HG03196 (cell line): ENCODE results near the gene KCNK3.
"Not testable (repeated sequence)": the region's sequence is repeated elsewhere in the genome, so short reads cannot be mapped to it uniquely, and the experiment has no call there.

Experiments
- ATAC-seq: cut with Tn5 transposase; IDR thresholded peaks from one replicate; pipeline ENCODE4 v1.9.1; 2021; ENCODE audit not compliant: unreplicated experiment

Gene KCNK3

GRCh38 chr2:26692279-26692896, at the start of gene KCNK3:
Gene KCNK3 (plus strand): TSS chr2:26692722. CDS start chr2:26692876, 154 bp downstream.
- ATAC-seq = no peak

GRCh38 chr2:26644188-26644835, 48.2 kb upstream of the KCNK3 start:
- no peak for ATAC-seq

DNA sequence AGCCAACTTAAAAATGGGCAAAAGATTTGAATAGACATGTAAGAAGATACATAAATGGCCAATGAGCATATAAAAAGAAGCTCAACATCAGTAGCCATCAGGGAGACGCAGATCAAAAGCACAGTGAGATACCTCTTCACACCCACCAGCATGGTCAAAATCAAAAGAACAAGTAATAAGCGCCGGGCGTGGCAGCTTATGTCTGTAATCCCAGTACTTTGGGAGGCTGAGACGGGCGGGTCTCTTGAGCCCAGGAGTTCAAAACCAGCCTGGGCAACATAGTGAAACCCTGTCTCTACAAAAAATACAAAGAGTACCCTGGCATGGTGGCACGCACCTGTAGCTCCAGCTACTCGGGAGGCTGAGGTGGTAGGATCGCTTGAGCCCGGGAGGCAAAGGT, 46.8 kb upstream of the KCNK3 start:
- no peak for ATAC-seq

GRCh38 chr2:26646986-26647672, 45.4 kb upstream of the KCNK3 start:
- no peak for ATAC-seq

- ATAC-seq = no peak
Measured at GRCh38 chr2:26647981-26648380, 44.5 kb upstream of the KCNK3 start.

- ATAC-seq = no peak
Measured at GRCh38 chr2:26648516-26648915, 44.0 kb upstream of the KCNK3 start.

DNA sequence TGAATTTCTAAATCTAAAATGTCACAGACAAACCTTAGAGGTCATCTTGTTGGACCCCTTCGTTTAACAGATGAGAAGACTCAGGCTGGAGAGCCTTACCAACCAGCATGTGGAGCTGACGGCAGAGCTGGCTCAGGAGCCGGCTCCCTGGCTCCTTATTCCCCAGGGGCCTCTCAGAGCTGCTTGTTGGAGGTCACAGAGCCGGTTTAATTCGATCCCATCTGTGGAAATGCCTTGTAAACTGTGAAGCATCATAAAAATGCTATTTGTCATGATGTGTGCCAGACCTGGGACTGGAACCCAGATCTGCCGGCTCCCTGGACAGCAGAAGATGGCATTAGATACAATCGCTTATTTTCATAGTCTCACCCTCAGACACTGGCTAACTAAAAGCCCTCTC, 43.2 kb upstream of the KCNK3 start:
- no peak for ATAC-seq

DNA sequence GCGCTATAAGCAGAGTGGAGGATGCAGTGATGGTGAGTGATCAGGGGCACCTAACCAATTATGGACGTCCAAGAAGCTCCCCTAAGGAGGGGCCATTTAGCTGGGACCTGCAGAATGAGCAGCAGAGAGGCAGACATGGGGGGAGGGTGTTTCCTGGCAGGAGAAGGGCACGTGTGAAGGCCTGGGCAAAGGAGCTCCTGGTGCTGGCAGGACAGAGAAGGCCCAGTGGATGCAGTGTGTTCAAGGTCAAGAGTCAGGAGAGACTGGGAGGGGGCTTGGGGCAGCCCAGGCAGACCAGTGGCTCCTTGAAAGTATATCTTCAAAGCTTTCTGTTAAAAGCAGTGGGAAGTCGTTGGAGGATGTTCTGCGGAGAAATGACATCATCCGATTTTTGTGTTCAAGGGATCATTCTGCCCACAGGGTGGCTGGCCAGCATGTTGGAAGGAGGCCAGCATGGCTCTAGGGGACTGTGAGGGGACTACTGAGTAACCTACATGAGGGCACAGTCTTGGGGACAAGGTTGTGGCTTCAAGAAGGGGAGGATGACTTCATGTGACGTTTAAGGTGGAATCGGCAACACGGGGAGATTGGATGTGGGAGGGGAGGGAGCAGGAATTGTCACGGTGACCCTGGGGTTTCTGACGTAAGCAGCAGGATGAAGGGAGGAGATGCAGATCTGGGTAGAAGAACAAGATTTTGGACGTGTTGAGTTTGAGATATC, 42.4 kb upstream of the KCNK3 start:
- ATAC-seq = no peak

DNA sequence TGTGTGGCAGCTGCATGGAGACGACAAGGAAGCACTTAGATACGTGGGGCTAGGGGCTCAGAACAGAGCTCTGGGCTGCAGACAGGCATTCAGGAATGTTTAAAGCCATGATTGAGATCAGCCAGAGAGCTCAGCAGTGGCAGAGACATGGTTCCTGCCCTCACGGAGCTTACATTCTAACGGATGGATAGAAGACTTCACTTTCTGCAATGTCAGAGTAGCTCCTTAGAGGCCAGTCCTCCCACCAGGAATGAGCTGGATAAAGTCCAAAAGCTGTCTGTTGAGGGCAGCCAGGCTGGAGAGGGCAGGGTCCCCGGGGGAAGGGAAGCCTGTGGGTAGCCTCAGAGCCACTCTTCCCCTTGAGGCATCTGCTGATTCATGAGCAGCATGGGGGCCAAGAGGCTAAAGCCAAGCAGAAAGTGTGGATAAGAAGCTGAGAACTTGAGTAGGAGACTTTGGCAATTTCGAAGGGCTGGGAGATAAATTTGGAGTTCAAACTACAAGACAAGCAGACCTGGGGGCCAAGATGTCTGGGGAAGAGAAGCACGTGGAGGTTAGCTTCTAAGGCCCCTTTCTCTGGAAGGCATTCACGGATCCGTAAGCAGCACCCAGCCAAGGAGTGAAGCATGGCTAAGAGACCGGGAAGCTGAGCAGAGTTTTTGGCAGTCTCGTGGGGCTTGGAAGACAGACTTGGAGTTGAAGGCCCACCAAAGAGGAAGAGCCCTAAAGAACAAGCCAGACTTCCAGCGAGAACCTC, 41.6 kb upstream of the KCNK3 start:
- no peak for ATAC-seq

DNA sequence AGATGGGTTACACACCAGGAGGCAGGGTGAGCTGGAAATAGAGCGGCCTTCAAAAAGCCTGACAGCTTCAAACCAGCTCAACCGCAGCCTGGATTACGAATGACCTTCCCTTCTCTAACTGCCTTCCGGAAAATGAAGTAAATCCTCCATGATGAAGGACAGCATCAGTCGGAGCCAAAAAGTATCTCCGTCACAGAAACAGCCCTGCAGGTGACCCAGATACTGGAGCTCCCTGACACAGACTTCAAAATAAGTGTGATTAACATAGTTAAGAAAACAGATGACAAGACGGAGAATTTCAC, 41.1 kb upstream of the KCNK3 start:
- ATAC-seq = no peak

DNA sequence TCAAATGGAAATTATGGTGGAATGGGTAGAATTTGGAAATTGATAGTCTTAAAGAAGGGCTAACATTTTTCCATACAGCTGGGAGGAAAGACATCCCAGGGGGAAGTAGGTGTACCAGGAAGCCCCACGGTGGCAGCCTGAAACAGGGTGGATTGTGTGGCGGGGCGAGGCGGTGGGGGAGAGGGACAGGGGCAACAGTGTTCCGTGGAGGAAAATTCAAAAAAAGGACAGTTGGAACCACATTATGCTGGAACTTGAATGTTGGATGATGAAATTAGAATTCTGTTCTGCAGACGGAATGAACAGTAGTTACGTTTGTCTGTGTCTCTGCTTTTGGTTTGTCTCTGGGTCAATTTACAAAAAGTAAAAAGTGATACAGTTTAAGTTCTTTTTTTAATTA, 40.7 kb upstream of the KCNK3 start:
- no peak for ATAC-seq

DNA sequence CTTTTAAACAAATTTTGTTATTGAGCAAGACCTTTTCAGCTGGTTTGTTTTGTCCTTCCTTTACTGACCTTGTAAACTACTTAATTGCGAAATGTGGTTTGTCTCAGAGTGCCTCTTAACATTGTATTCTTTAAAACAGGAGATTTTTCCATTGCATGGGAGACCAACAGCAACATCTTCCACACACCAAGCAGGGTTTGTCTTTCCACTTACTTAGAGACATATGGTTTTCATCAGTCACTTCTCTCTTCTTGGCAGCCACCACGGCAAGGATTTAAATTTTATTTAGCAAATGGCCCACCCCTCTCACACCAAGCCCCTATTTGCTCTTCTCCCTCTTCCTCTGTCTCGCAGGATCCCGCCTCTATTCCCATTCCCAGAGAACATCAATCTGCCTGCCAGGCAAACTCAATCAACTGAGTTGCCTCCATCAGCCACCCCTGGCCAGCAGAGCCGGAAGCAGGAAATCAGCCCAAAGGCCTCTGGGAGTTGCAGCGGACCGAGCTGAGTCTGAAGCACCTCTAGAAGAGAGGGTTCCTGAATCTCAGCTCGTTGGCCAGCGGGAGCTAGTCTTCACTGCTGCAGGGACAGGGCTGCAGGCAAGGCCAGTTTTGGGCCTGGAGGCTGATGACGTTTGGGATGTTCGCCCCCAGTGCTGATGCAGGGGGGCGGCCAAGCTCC, 40.0 kb upstream of the KCNK3 start:
- ATAC-seq = no peak

- ATAC-seq = no peak
Measured at GRCh38 chr2:26653207-26654060, 39.1 kb upstream of the KCNK3 start.

- ATAC-seq = no peak
Measured at GRCh38 chr2:26654061-26654340, 38.5 kb upstream of the KCNK3 start.

DNA sequence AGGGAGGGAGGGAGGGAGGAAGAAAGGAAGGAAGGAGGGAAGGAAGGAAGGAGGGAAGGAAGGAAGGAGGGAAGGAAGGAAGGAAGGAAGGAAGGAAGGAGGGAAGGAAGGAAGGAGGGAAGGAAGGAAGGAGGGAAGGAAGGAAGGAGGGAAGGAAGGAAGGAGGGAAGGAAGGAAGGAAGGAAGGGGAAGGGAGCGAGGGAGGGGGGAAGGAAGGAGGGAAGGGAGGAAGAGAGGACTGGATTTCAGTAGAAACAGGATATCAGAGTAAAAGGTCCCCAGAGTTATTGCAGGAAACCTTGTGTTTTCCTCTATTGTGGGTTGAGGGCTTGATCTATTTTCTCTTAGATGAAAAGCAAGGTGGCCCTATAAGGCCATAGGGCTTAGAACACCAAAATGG, 37.4 kb upstream of the KCNK3 start:
- ATAC-seq = not testable (repeated sequence)

GRCh38 chr2:26655611-26656195, 36.8 kb upstream of the KCNK3 start:
- ATAC-seq = no peak

GRCh38 chr2:26657265-26657664, 35.3 kb upstream of the KCNK3 start:
- no peak for ATAC-seq

- ATAC-seq = no peak
Measured at GRCh38 chr2:26658691-26659346, 33.7 kb upstream of the KCNK3 start.

GRCh38 chr2:26660363-26660962, 32.1 kb upstream of the KCNK3 start:
- no peak for ATAC-seq
